ENCODE data around the gene LRBA.
"Not testable (repeated sequence)": the region's sequence is repeated elsewhere in the genome, so short reads cannot be mapped to it uniquely, and the experiment has no call there.

Gene LRBA

DNA sequence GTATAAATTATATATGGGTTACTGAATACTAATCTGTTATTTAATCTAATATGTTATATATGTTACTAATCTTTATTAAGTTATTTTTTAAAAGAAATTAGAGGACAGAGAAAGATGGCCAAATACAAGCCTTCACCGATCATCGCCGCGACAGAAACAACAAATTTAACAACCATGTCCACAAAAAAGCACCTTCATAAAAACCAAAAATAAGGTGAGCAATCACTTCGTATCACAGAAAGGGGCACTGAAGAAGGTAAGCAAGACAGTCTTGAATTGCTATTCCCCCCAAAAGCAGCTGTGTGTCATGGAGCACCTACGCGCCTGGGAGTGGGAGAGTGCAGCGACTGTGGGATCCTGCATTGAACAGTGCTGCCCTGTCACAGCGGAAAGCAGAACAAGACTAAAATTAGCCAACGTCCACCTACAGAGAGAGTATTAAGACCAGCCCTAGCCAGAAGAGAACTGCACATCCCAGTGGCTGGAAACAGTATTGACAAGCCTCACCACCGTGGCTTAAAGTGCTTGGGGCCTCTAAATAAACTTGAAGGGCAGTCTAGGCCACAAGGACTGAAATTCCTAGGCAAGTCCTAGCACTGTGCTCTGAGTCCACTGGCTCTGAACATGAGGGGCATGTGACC is 38.5 kb downstream of the LRBA start:
- DNase-seq (ENCODE audit: low read depth in 3 of 3, low spot score in 1 of 3) = no peak

GRCh38 chr4:150974750-150975149 is 40.3 kb downstream of the LRBA start:
- DNase-seq (ENCODE audit: low read depth in 3 of 3, low spot score in 1 of 3) = no peak

DNA sequence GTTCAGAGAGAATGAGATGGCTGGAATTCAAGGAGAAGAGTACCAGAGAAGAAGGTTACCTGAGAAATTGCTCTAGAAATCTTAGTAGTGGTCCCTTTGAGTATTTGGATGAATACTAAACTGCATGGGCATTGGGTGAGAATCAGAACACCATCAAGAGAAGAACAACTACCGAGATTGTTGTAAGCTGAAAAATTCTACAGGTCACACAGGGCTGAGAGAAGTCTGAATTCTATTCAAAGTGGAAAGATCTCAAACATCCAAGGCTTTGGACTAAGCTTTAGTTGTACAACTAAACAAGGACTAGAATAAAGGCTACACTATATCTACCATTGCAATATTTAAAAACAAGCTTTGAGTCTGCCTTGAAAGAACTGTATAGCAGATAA is 40.8 kb downstream of the LRBA start:
- DNase-seq (ENCODE audit: low read depth in 3 of 3, low spot score in 1 of 3) = no peak

GRCh38 chr4:150973626-150974251 is 41.3 kb downstream of the LRBA start:
- no peak for DNase-seq (ENCODE audit: low read depth in 3 of 3, low spot score in 1 of 3)

- no peak for DNase-seq (ENCODE audit: low read depth in 3 of 3, low spot score in 1 of 3)
Observed at GRCh38 chr4:150972592-150972991, 42.5 kb downstream of the LRBA start.

GRCh38 chr4:150971901-150972300 is 43.2 kb downstream of the LRBA start:
- DNase-seq (ENCODE audit: low read depth in 3 of 3, low spot score in 1 of 3) = no peak

- DNase-seq (ENCODE audit: low read depth in 3 of 3, low spot score in 1 of 3) = no peak
Observed at GRCh38 chr4:150970685-150971151, 44.4 kb downstream of the LRBA start.

- no peak for DNase-seq (ENCODE audit: low read depth in 3 of 3, low spot score in 1 of 3)
Observed at GRCh38 chr4:150964754-150965153, 50.3 kb downstream of the LRBA start.

- not testable (repeated sequence) for DNase-seq (ENCODE audit: low read depth in 3 of 3, low spot score in 1 of 3)
Observed at GRCh38 chr4:150963602-150964345, 51.3 kb downstream of the LRBA start.

DNA sequence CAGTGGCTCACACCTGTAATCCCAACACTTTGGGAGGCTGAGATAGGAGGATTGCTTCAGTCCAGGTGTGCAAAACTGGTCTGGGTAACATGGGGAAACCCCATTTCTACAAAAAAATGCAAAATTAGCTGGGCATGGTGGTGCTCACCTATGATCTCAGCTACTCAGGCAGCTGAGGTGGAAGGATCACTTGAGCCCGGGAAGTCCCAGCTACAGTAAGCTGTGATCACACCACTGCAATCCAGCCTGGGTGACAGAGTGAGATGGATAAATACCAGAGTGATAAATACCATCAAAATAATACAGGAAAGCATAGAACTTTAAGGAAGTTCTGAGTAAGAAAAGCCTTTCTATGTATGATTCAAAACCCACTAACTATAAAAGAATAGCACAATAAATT is 52.8 kb downstream of the LRBA start:
- no peak for DNase-seq (ENCODE audit: low read depth in 3 of 3, low spot score in 1 of 3)

- no peak for DNase-seq (ENCODE audit: low read depth in 3 of 3, low spot score in 1 of 3)
Observed at GRCh38 chr4:150961566-150961965, 53.5 kb downstream of the LRBA start.

GRCh38 chr4:150960818-150961217 is 54.3 kb downstream of the LRBA start:
- DNase-seq (ENCODE audit: low read depth in 3 of 3, low spot score in 1 of 3) = peak in 1 of 3 donors; percentile 5

DNA sequence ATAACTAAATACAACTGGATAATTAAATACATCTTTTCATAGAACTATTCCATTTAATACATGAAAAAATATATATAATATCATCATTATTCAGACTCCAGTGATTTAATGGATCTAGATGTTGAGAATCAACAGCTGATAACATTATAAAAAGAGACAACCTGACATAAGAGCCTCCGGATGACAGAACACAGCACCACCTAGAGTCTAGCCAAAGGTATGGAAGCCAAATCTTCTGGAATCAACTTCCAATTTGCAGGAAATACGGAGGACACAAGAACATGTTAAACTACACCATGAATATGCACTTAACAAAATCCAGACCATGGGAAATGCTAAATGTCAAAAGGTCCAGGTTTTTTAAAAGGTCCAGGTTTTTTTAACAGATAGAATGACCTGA is 55.0 kb downstream of the LRBA start:
- no peak for DNase-seq (ENCODE audit: low read depth in 3 of 3, low spot score in 1 of 3)

GRCh38 chr4:150957981-150958380 is 57.1 kb downstream of the LRBA start:
- DNase-seq (ENCODE audit: low read depth in 3 of 3, low spot score in 1 of 3) = not testable (repeated sequence)

GRCh38 chr4:150957095-150957494 is 58.0 kb downstream of the LRBA start:
- not testable (repeated sequence) for DNase-seq (ENCODE audit: low read depth in 3 of 3, low spot score in 1 of 3)

DNA sequence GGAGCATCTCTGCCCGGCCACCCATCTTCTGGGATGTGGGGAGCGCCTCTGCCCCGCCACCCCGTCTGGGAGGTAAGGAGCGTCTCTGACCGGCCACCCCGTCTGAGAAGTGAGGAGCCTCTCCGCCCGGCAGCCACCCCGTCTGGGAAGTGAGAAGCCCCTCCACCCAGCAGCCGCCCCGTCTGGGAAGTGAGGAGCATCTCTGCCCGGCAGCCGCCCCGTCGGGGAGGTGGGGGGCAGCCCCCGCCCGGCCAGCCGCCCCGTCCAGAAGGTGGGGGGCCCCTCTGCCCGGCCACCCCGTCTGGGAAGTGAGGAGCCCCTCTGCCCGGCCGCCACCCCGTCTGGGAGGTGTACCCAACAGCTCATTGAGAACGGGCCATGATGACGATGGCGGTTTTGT is 61.2 kb downstream of the LRBA start:
- not testable (repeated sequence) for DNase-seq (ENCODE audit: low read depth in 3 of 3, low spot score in 1 of 3)

GRCh38 chr4:150952167-150952845 is 62.8 kb downstream of the LRBA start:
- DNase-seq (ENCODE audit: low read depth in 3 of 3, low spot score in 1 of 3) = no peak

GRCh38 chr4:150950657-150951288 is 64.3 kb downstream of the LRBA start:
- no peak for DNase-seq (ENCODE audit: low read depth in 3 of 3, low spot score in 1 of 3)

GRCh38 chr4:150949943-150950342 is 65.1 kb downstream of the LRBA start:
- DNase-seq (ENCODE audit: low read depth in 3 of 3, low spot score in 1 of 3) = no peak

DNA sequence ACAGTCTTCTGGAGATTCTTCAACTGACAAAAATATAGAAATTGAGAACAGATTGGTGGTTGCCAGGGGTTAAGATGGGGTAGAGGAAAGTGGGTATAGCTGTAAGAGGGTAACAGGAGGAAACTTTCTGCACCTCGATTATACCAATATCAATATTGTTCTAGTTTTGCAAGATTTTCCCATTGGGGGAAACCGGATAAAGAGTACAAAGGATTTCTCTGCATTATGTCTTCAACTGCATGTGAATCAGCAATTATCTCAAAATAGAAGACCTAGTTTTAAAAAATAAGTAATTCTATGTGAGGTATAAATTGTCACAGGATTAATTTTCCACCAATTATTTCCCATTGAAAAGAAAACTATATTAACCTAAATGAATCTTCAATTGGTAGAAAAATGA is 65.7 kb downstream of the LRBA start:
- DNase-seq (ENCODE audit: low read depth in 3 of 3, low spot score in 1 of 3) = no peak

- no peak for DNase-seq (ENCODE audit: low read depth in 3 of 3, low spot score in 1 of 3)
Observed at GRCh38 chr4:150948710-150949109, 66.4 kb downstream of the LRBA start.
